ENCODE measurements around the gene TENT4A.

TENT4A gene

GRCh38 chr5:6686915-6687409 lies 26.3 kb upstream of the TENT4A start:
- H3K9me3 ChIP-seq (ENCODE audit: low read depth, low read length) = no peaks in the 10 kb centered on the region
- no peaks in the 10 kb centered on the region for H3K36me3 ChIP-seq (ENCODE audit: insufficient read depth, low read length)
- H3K4me3 ChIP-seq = peak overlapping the region; percentile 32; the same call in 1 of the 2 replicates
- no peak overlapping the region for H3K9ac ChIP-seq (ENCODE audit: insufficient read length)
- no peak for TF ChIP-seq EZH2 (IDR thresholded peaks at IDR 0.05)
- no peak for TF ChIP-seq FOXP2 (optimal IDR thresholded peaks at IDR 0.05; ENCODE audit: control extremely low read depth, extremely low read length, insufficient read depth)
- no peak for TF ChIP-seq POLR2AphosphoS5 (IDR thresholded peaks at IDR 0.05; ENCODE audit: borderline replicate concordance, low read depth, low read length)
- no peak overlapping the region for H3K27ac ChIP-seq
- no peak for DNase-seq (ENCODE audit: low read depth, low spot score)

- TF ChIP-seq FOXP2 (optimal IDR thresholded peaks at IDR 0.05; ENCODE audit: control extremely low read depth, extremely low read length, insufficient read depth) (no peak), POLR2AphosphoS5 (IDR thresholded peaks at IDR 0.05; ENCODE audit: borderline replicate concordance, low read depth, low read length) (no peak), EZH2 (IDR thresholded peaks at IDR 0.05) (no peak)
- H3K4me3 ChIP-seq = no peak overlapping the region
- DNase-seq (ENCODE audit: low read depth, low spot score) = no peak
These were observed 25.7 kb upstream of the TENT4A start for GRCh38 chr5:6687505-6687904.

GRCh38 chr5:6692906-6693305 lies 20.3 kb upstream of the TENT4A start:
- Histone ChIP-seq H3K9ac (ENCODE audit: insufficient read length) (no peak overlapping the region), H3K4me3 (no peak overlapping the region), H3K27ac (no peak overlapping the region), H3K36me3 (ENCODE audit: insufficient read depth, low read length) (no peaks in the 10 kb centered on the region), H3K9me3 (ENCODE audit: low read depth, low read length) (no peaks in the 10 kb centered on the region)
- DNase-seq (ENCODE audit: low read depth, low spot score) = no peak
- TF ChIP-seq FOXP2 (optimal IDR thresholded peaks at IDR 0.05; ENCODE audit: control extremely low read depth, extremely low read length, insufficient read depth) = no peak
- TF ChIP-seq POLR2AphosphoS5 (IDR thresholded peaks at IDR 0.05; ENCODE audit: borderline replicate concordance, low read depth, low read length) = no peak
- TF ChIP-seq EZH2 (IDR thresholded peaks at IDR 0.05) = no peak

More at GRCh38 chr5:6687505-6687904, 25.7 kb upstream of the TENT4A start:
- no peaks in the 10 kb centered on the region for H3K36me3 ChIP-seq (ENCODE audit: insufficient read depth, low read length)
- H3K9me3 ChIP-seq (ENCODE audit: low read depth, low read length) = no peaks in the 10 kb centered on the region
- H3K9ac ChIP-seq (ENCODE audit: insufficient read length) = no peak overlapping the region
- H3K27ac ChIP-seq = no peak overlapping the region

GRCh38 chr5:6698696-6699095 lies 14.5 kb upstream of the TENT4A start:
- H3K27ac ChIP-seq = peak overlapping the region; percentile 75; the same call in 1 of the 2 replicates
- no peak overlapping the region for H3K9ac ChIP-seq (ENCODE audit: insufficient read length)

DNA sequence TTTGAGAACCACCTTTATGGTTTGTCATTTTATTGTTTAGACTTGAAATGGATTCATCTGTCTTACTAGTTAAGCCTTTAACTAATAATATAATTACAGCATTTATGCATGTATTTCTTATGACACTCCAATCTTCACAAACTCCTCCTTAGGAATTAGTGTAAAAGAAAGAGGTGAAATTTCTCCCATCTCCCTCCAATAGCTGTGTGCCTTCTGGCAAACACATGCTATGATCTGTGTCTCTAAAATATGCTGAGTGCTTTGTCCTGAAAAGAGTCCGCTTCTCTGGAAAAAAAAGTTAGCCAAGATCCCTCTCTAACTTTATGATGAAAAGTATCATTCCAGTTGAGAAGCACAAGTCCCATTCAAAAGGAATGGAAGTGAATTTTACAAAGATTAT lies 13.9 kb upstream of the TENT4A start:
- Histone ChIP-seq H3K4me3 (no peak overlapping the region), H3K9ac (ENCODE audit: insufficient read length) (no peak overlapping the region), H3K36me3 (ENCODE audit: insufficient read depth, low read length) (no peaks in the 10 kb centered on the region), H3K27ac (peak overlapping the region; percentile 75; the same call in 1 of the 2 replicates), H3K9me3 (ENCODE audit: low read depth, low read length) (no peaks in the 10 kb centered on the region)
- TF ChIP-seq POLR2AphosphoS5 (IDR thresholded peaks at IDR 0.05; ENCODE audit: borderline replicate concordance, low read depth, low read length) (no peak), FOXP2 (optimal IDR thresholded peaks at IDR 0.05; ENCODE audit: control extremely low read depth, extremely low read length, insufficient read depth) (no peak), EZH2 (IDR thresholded peaks at IDR 0.05) (no peak)
- no peak for DNase-seq (ENCODE audit: low read depth, low spot score)

More at GRCh38 chr5:6698696-6699095, 14.5 kb upstream of the TENT4A start:
- H3K9me3 ChIP-seq (ENCODE audit: low read depth, low read length) = no peaks in the 10 kb centered on the region
- DNase-seq (ENCODE audit: low read depth, low spot score) = no peak
- TF ChIP-seq POLR2AphosphoS5 (IDR thresholded peaks at IDR 0.05; ENCODE audit: borderline replicate concordance, low read depth, low read length) (no peak), FOXP2 (optimal IDR thresholded peaks at IDR 0.05; ENCODE audit: control extremely low read depth, extremely low read length, insufficient read depth) (no peak), EZH2 (IDR thresholded peaks at IDR 0.05) (no peak)
- no peaks in the 10 kb centered on the region for H3K36me3 ChIP-seq (ENCODE audit: insufficient read depth, low read length)
- H3K4me3 ChIP-seq = 0 out of 2 replicates have a peak overlapping the region, but pooled peaks have one; percentile 9

DNA sequence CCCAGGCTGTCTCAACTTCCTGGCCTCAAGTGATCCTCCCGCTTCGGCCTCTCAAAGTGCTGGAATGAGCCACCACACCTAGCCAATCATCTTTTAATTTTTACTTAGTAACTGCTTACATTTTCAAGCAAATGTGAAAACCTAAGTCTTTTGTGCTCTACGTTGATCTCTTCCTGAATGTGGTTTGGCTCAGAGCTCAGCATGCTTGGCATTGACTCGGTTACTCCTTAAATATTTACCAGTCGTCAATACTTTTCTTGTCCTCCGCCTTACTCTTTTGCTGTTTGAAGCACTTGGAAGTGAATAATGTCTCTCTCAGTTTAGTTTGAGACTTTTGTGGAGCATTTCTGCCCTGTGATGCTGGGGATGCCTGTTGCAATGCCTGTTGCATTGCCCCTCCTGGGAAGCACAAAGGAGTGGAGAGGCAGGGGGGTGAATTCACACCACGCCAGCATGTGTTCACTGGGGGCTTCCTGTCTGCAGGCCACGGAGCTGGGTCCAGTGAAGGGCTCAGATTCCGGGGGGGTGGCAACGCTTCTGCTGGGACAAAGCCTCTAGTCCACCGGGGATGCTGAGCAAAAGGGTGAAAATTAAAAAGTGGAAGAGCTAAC lies 13.1 kb upstream of the TENT4A start:
- H3K9ac ChIP-seq (ENCODE audit: insufficient read length) = no peak overlapping the region
- no peaks in the 10 kb centered on the region for H3K36me3 ChIP-seq (ENCODE audit: insufficient read depth, low read length)
- H3K27ac ChIP-seq = no peak overlapping the region
- no peaks in the 10 kb centered on the region for H3K9me3 ChIP-seq (ENCODE audit: low read depth, low read length)
- no peak overlapping the region for H3K4me3 ChIP-seq
- no peak for TF ChIP-seq FOXP2 (optimal IDR thresholded peaks at IDR 0.05; ENCODE audit: control extremely low read depth, extremely low read length, insufficient read depth)
- no peak for TF ChIP-seq EZH2 (IDR thresholded peaks at IDR 0.05)
- no peak for TF ChIP-seq POLR2AphosphoS5 (IDR thresholded peaks at IDR 0.05; ENCODE audit: borderline replicate concordance, low read depth, low read length)
- no peak for DNase-seq (ENCODE audit: low read depth, low spot score)

GRCh38 chr5:6700685-6701355 lies 12.4 kb upstream of the TENT4A start:
- Histone ChIP-seq H3K36me3 (ENCODE audit: insufficient read depth, low read length) (no peaks in the 10 kb centered on the region), H3K9me3 (ENCODE audit: low read depth, low read length) (no peaks in the 10 kb centered on the region), H3K4me3 (no peak overlapping the region), H3K27ac (no peak overlapping the region), H3K9ac (ENCODE audit: insufficient read length) (no peak overlapping the region)
- DNase-seq (ENCODE audit: low read depth, low spot score) = no peak
- TF ChIP-seq EZH2 (IDR thresholded peaks at IDR 0.05) (no peak), POLR2AphosphoS5 (IDR thresholded peaks at IDR 0.05; ENCODE audit: borderline replicate concordance, low read depth, low read length) (no peak), FOXP2 (optimal IDR thresholded peaks at IDR 0.05; ENCODE audit: control extremely low read depth, extremely low read length, insufficient read depth) (no peak)

DNA sequence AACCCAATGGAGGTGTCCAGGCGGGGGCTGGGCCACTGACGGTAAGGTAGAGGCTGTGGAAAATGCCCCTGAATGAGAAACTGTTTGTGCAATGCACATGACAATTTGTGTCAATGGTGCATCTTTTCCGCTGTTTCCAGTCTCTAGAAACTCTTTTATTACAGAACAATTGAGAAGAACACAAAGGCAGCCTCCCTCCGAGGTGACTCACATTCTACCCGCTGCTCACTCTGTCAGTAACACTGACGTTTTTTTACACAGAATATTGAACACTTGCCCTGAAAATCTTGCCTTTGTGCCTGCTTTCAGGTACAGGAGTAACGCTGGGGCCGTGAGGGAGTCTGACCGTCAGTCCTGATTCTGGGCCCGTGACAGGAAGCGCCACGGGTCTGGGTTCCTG lies 11.7 kb upstream of the TENT4A start:
- DNase-seq (ENCODE audit: low read depth, low spot score) = no peak
- TF ChIP-seq EZH2 (IDR thresholded peaks at IDR 0.05) (no peak), FOXP2 (optimal IDR thresholded peaks at IDR 0.05; ENCODE audit: control extremely low read depth, extremely low read length, insufficient read depth) (no peak), POLR2AphosphoS5 (IDR thresholded peaks at IDR 0.05; ENCODE audit: borderline replicate concordance, low read depth, low read length) (no peak)
- no peak overlapping the region for H3K4me3 ChIP-seq
- no peaks in the 10 kb centered on the region for H3K9me3 ChIP-seq (ENCODE audit: low read depth, low read length)
- no peak overlapping the region for H3K27ac ChIP-seq
- no peaks in the 10 kb centered on the region for H3K36me3 ChIP-seq (ENCODE audit: insufficient read depth, low read length)
- no peak overlapping the region for H3K9ac ChIP-seq (ENCODE audit: insufficient read length)

All from SK-N-MC (cell line).